Measurements from ENCODE around the gene MCTP1. TPM values are rescaled to one million over a fixed set of nuclear protein-coding genes. Genes with fewer than 3 reads are reported as not detected.

The MCTP1 gene
- polyA plus RNA-seq, 1 donor from 2014 or later = 1.9 TPM

DNA sequence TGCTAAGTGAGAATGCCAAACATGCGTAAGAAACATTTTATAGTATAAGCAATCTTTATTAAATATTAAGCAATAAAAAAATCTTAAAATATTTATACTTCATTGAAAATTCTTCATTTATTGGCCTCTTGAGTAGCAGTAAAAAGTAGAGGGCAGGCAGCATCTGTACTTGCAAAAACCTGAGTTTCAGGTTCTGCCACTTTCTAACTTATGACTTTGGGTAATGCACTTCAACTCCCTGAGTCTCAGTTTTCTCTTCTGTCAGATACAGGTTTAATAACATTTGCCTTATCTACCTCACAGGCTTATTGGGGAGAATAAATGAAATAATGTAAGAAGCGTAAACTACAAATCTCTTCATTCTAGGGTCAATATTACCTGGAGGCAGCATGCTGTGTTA, 19.8 kb upstream of the MCTP1 start:
- Histone ChIP-seq H3F3A (ENCODE audit: insufficient read depth, low read length, poor library complexity, severe bottlenecking) (no peaks in the 10 kb centered on the region), H3K4me3 (ENCODE audit: low read length) (no peak overlapping the region), H2AFZ (ENCODE audit: low read depth, low read length) (no peak overlapping the region), H3K9ac (ENCODE audit: low read length) (no peak overlapping the region), H3K27me3 (ENCODE audit: insufficient read depth, low read depth, low read length) (no peaks in the 10 kb centered on the region), H3K4me2 (ENCODE audit: low read length) (no peak overlapping the region), H3K79me2 (replicated peaks; ENCODE audit: insufficient read depth, low read length) (no peaks in the 10 kb centered on the region), H4K20me1 (ENCODE audit: insufficient read depth) (no peaks in the 10 kb centered on the region), H3K9me3 (ENCODE audit: low read length) (no peaks in the 10 kb centered on the region), H3K27ac (ENCODE audit: low read length) (no peak overlapping the region), H3K36me3 (ENCODE audit: insufficient read depth, low read length) (no peaks in the 10 kb centered on the region), H3K9me2 (ENCODE audit: insufficient read depth, low read length) (no peaks in the 10 kb centered on the region)
- no peak for TF ChIP-seq SMC3 (conservative IDR thresholded peaks at IDR 0.05; ENCODE audit: poor library complexity)
- no peak for TF ChIP-seq EP300 (conservative IDR thresholded peaks at IDR 0.05; ENCODE audit: poor library complexity, severe bottlenecking)
- no peak for TF ChIP-seq POLR2AphosphoS5 (IDR thresholded peaks at IDR 0.05)
- TF ChIP-seq MXI1 (conservative IDR thresholded peaks at IDR 0.05; ENCODE audit: poor library complexity, severe bottlenecking) = no peak
- TF ChIP-seq, protein P1, sequence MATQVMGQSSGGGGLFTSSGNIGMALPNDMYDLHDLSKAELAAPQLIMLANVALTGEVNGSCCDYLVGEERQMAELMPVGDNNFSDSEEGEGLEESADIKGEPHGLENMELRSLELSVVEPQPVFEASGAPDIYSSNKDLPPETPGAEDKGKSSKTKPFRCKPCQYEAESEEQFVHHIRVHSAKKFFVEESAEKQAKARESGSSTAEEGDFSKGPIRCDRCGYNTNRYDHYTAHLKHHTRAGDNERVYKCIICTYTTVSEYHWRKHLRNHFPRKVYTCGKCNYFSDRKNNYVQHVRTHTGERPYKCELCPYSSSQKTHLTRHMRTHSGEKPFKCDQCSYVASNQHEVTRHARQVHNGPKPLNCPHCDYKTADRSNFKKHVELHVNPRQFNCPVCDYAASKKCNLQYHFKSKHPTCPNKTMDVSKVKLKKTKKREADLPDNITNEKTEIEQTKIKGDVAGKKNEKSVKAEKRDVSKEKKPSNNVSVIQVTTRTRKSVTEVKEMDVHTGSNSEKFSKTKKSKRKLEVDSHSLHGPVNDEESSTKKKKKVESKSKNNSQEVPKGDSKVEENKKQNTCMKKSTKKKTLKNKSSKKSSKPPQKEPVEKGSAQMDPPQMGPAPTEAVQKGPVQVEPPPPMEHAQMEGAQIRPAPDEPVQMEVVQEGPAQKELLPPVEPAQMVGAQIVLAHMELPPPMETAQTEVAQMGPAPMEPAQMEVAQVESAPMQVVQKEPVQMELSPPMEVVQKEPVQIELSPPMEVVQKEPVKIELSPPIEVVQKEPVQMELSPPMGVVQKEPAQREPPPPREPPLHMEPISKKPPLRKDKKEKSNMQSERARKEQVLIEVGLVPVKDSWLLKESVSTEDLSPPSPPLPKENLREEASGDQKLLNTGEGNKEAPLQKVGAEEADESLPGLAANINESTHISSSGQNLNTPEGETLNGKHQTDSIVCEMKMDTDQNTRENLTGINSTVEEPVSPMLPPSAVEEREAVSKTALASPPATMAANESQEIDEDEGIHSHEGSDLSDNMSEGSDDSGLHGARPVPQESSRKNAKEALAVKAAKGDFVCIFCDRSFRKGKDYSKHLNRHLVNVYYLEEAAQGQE (IDR thresholded peaks at IDR 0.05; ENCODE audit: borderline replicate concordance) = no peak
- TF ChIP-seq EZH2 (IDR thresholded peaks at IDR 0.05; ENCODE audit: borderline replicate concordance, insufficient read depth, low read length, poor library complexity, severe bottlenecking) = no peak
- no peak for TF ChIP-seq TAF1 (IDR thresholded peaks at IDR 0.05; ENCODE audit: low read depth)
- TF ChIP-seq, protein P2, sequence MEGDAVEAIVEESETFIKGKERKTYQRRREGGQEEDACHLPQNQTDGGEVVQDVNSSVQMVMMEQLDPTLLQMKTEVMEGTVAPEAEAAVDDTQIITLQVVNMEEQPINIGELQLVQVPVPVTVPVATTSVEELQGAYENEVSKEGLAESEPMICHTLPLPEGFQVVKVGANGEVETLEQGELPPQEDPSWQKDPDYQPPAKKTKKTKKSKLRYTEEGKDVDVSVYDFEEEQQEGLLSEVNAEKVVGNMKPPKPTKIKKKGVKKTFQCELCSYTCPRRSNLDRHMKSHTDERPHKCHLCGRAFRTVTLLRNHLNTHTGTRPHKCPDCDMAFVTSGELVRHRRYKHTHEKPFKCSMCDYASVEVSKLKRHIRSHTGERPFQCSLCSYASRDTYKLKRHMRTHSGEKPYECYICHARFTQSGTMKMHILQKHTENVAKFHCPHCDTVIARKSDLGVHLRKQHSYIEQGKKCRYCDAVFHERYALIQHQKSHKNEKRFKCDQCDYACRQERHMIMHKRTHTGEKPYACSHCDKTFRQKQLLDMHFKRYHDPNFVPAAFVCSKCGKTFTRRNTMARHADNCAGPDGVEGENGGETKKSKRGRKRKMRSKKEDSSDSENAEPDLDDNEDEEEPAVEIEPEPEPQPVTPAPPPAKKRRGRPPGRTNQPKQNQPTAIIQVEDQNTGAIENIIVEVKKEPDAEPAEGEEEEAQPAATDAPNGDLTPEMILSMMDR (IDR thresholded peaks at IDR 0.05; ENCODE audit: poor library complexity, severe bottlenecking) = no peak
- TF ChIP-seq RAD21 (conservative IDR thresholded peaks at IDR 0.05) = no peak

DNA sequence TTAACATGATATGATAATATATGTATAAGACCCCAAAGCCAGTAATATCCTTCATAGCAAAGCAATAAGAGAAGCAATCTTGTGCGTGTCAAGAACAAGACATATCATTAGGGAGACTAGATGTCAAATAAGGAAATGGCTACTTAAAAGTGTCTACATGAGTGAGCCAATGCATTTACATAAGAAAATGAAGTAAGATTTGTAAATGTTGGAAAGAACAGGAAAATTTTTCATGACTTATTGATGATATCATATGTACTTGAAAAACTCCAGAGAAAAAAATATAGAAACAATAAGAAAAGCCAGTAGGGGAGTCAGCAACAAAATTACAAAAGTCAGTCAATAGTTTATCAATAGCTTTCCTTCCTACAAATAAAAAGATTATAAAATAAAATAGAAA, 13.8 kb upstream of the MCTP1 start:
- no peak overlapping the region for H3K27ac ChIP-seq (ENCODE audit: low read length)
- H3K9ac ChIP-seq (ENCODE audit: low read length) = no peak overlapping the region
- no peaks in the 10 kb centered on the region for H3F3A ChIP-seq (ENCODE audit: insufficient read depth, low read length, poor library complexity, severe bottlenecking)
- no peak overlapping the region for H3K4me2 ChIP-seq (ENCODE audit: low read length)
- no peaks in the 10 kb centered on the region for H3K36me3 ChIP-seq (ENCODE audit: insufficient read depth, low read length)
- H2AFZ ChIP-seq (ENCODE audit: low read depth, low read length) = no peak overlapping the region
- H3K27me3 ChIP-seq (ENCODE audit: insufficient read depth, low read depth, low read length) = no peaks in the 10 kb centered on the region
- no peak overlapping the region for H3K4me3 ChIP-seq (ENCODE audit: low read length)
- no peaks in the 10 kb centered on the region for H4K20me1 ChIP-seq (ENCODE audit: insufficient read depth)
- TF ChIP-seq SMC3 (conservative IDR thresholded peaks at IDR 0.05; ENCODE audit: poor library complexity) (no peak), EP300 (conservative IDR thresholded peaks at IDR 0.05; ENCODE audit: poor library complexity, severe bottlenecking) (no peak), POLR2AphosphoS5 (IDR thresholded peaks at IDR 0.05) (no peak), EZH2 (IDR thresholded peaks at IDR 0.05; ENCODE audit: borderline replicate concordance, insufficient read depth, low read length, poor library complexity, severe bottlenecking) (no peak), RAD21 (conservative IDR thresholded peaks at IDR 0.05) (no peak), MXI1 (conservative IDR thresholded peaks at IDR 0.05; ENCODE audit: poor library complexity, severe bottlenecking) (no peak), TAF1 (IDR thresholded peaks at IDR 0.05; ENCODE audit: low read depth) (no peak)
- TF ChIP-seq, protein P2 (IDR thresholded peaks at IDR 0.05; ENCODE audit: poor library complexity, severe bottlenecking) = no peak
- TF ChIP-seq, protein P1 (IDR thresholded peaks at IDR 0.05; ENCODE audit: borderline replicate concordance) = no peak
- no peaks in the 10 kb centered on the region for H3K9me3 ChIP-seq (ENCODE audit: low read length)
- H3K79me2 ChIP-seq (replicated peaks; ENCODE audit: insufficient read depth, low read length) = no peaks in the 10 kb centered on the region
- H3K9me2 ChIP-seq (ENCODE audit: insufficient read depth, low read length) = no peaks in the 10 kb centered on the region

Data from neural cell (in vitro differentiated cells).